PC-9 (cell line): ENCODE measurements around the gene TPX2. TPM values are rescaled to one million over a fixed set of nuclear protein-coding genes. Genes with fewer than 3 reads are reported as not detected.
A peak's percentile ranks its signal among the peaks of the same experiment; 100 is the strongest.

ENCODE experiments used
- Bru-seq: library from RNA; stranded (reverse); fragments of 400-500 nt; gene quantifications from one replicate; lab custom pipeline; 2021; lab: Mats Ljungman, UMichigan
- BruChase-seq, 2 experiments: library from RNA; stranded (reverse); fragments of 400-500 nt; gene quantifications; one replicate each; lab custom pipeline; 2021; lab: Mats Ljungman, UMichigan
- BruUV-seq: library from RNA; stranded (reverse); fragments of 400-500 nt; replicated peaks from 2 replicates; lab custom pipeline; 2021; lab: Mats Ljungman, UMichigan
- CTCF ChIA-PET: fragments of 300-600 bp; sonication (Branson Sonifier 250); formaldehyde crosslinking; loops from one replicate; lab custom pipeline; 2022; ENCODE audit warnings: antibody characterized with exemption; lab: Charles Lee
- POLR2A ChIA-PET: fragments of 300-600 bp; sonication (Branson Sonifier 250); formaldehyde crosslinking; loops from one replicate; lab custom pipeline; 2022; ENCODE audit warnings: antibody characterized with exemption; ENCODE audit not compliant: unreplicated experiment; lab: Charles Lee
- DNase-seq, 2 experiments: peaks; one replicate each; pipeline versions ENCODE4 v3.0.0 to v3.0.0-alpha.2; 2015 to 2022; ENCODE audit warnings: mixed read lengths in 1 of 2
- H2AFZ ChIP-seq: fragments of 200-600 bp; sonication (generic); 2 replicates; pipeline ENCODE4 v1.8.1; 2017; ENCODE audit warnings: antibody characterized with exemption
- H3F3A ChIP-seq: fragments of 200-600 bp; sonication (generic); 2 replicates; pipeline ENCODE4 v1.8.1; 2017; ENCODE audit warnings: antibody characterized with exemption, mild to moderate bottlenecking, low read depth; ENCODE audit not compliant: insufficient read depth
- H3K27ac ChIP-seq: fragments of 200-600 bp; sonication (generic); 2 replicates; pipeline ENCODE4 v1.6.1; 2016; ENCODE audit warnings: mixed run types
- H3K27me3 ChIP-seq: fragments of 200-600 bp; sonication (generic); 2 replicates; pipeline ENCODE4 v1.6.1; 2016; ENCODE audit warnings: low read depth, mixed run types; ENCODE audit not compliant: insufficient read depth
- H3K36me3 ChIP-seq: fragments of 200-600 bp; sonication (generic); 2 replicates; pipeline ENCODE4 v1.6.1; 2016; ENCODE audit warnings: low read depth, mixed run types
- H3K4me1 ChIP-seq: fragments of 200-600 bp; sonication (generic); replicated peaks from 2 replicates; pipeline ENCODE4 v1.6.1; 2016; ENCODE audit warnings: mixed run types; ENCODE audit not compliant: insufficient read depth
- H3K4me2 ChIP-seq: fragments of 200-600 bp; sonication (generic); 2 replicates; pipeline ENCODE4 v1.6.1; 2017; ENCODE audit warnings: mixed run types
- H3K4me3 ChIP-seq: fragments of 200-600 bp; sonication (generic); 2 replicates; pipeline ENCODE4 v1.6.1; 2016; ENCODE audit warnings: mixed run types
- H3K79me2 ChIP-seq: fragments of 200-600 bp; sonication (generic); 2 replicates; pipeline ENCODE4 v1.6.1; 2017; ENCODE audit warnings: low read depth, mixed run types
- H3K9me2 ChIP-seq: fragments of 200-600 bp; sonication (generic); 2 replicates; pipeline ENCODE4 v1.8.1; 2017; ENCODE audit warnings: mild to moderate bottlenecking; ENCODE audit not compliant: insufficient read depth
- H3K9me3 ChIP-seq: fragments of 200-600 bp; sonication (generic); 2 replicates; pipeline ENCODE4 v1.8.1; 2016; ENCODE audit warnings: low read depth; ENCODE audit not compliant: insufficient read depth
- H4K20me1 ChIP-seq: fragments of 200-600 bp; sonication (generic); 2 replicates; pipeline ENCODE4 v1.8.1; 2017; ENCODE audit not compliant: insufficient read depth
- CTCF ChIP-seq: fragments of 200-600 bp; sonication (generic); conservative IDR thresholded peaks from 2 replicates; pipeline ENCODE4 v1.6.1; 2017; ENCODE audit warnings: mixed run types, antibody characterized with exemption, mild to moderate bottlenecking, moderate library complexity
- EZH2 ChIP-seq: fragments of 200-600 bp; sonication (generic); IDR thresholded peaks from 2 replicates; pipeline ENCODE4 v1.8.0; 2017; ENCODE audit warnings: antibody characterized with exemption, low read depth
- intact Hi-C: fragments of 100-400 bp; cut with micrococcal nuclease; formaldehyde crosslinking; loops from one replicate; pipeline ENCODE4 v1.10.0; 2022; ENCODE audit not compliant: unreplicated experiment
- long read RNA-seq: library from polyadenylated mRNA; stranded (forward); transcript quantifications from one replicate; pipeline ENCODE4 v2.0.0, GENCODE V29; 2022
- total RNA-seq: library from RNA; stranded (reverse); gene quantifications from 2 replicates; pipeline ENCODE4 v1.2.3, GENCODE V29; 2021

TPX2 gene
- total RNA-seq (140 and 164 TPM in 2 replicates), Bru-seq, nascent RNA (percentile 96 among the genes with signal in this experiment), BruChase-seq, experiment 1, labeled RNA remaining after a 2-hour chase (percentile 87 among the genes with signal in this experiment), BruChase-seq, experiment 2, labeled RNA remaining after a 6-hour chase (percentile 94 among the genes with signal in this experiment)
- long read RNA-seq, transcript TPX2-201 (18 exons, 3,497 nt): major isoform, 231 of 371 reads
- long read RNA-seq, transcript TPX2-202 (19 exons, 3,605 nt): minor isoform, 5 of 371 reads
- long read RNA-seq, partial matches to known transcripts: 31 of 371 reads
- long read RNA-seq, other reads (novel, unspliced or antisense): 104 of 371 reads

- no peaks in the 10 kb centered on the region; the same call in 1 of the 2 replicates for H4K20me1 ChIP-seq
- peaks cover 49% of the 10 kb centered on the region for H3K79me2 ChIP-seq
- peaks cover 6% of the 10 kb centered on the region; the same call in 1 of the 2 replicates for H3F3A ChIP-seq
- peak within 1 kb of the TSS; percentile 95 for H3K4me2 ChIP-seq
- peak within 1 kb of the TSS; percentile 77 for H3K4me3 ChIP-seq
- H3K9me3 ChIP-seq: no peaks in the 10 kb centered on the region
- H2AFZ ChIP-seq: peak within 1 kb of the TSS; percentile 95
- H3K27ac ChIP-seq: peak within 1 kb of the TSS; percentile 69
- TF ChIP-seq EZH2 (no peak), CTCF (no peak)
- H3K27me3 ChIP-seq: no peaks in the 10 kb centered on the region
- H3K4me1 ChIP-seq: peaks cover 19% of the 10 kb centered on the region
- intact Hi-C loops: no loop called here
- CTCF ChIA-PET: interaction anchor here (0.5 to 2.0 kb wide), 4 partner anchors 12 to 117 kb away, joined by 3 to 9 read pairs (median 4); partner anchors contain the start of gene BCL2L1
- no peaks in the 10 kb centered on the region for H3K9me2 ChIP-seq
- BruUV-seq: no TSS peak
- H3K36me3 ChIP-seq: no peaks in the 10 kb centered on the region
- POLR2A ChIA-PET: interaction anchor here (0.5 to 0.7 kb wide), 6 partner anchors 11 to 205 kb away, joined by 3 to 8 read pairs (median 4); partner anchors contain the start of gene ID1
- DNase-seq: peak; percentile 92 to 95
These were observed at the start of gene TPX2 for GRCh38 chr20:31738729-31739549. Gene TPX2 (plus strand): TSS chr20:31739290. CDS start chr20:31757477, 18,187 bp downstream.

- H2AFZ ChIP-seq: no peak overlapping the region
- peaks cover 96% of the 10 kb centered on the region for H3K79me2 ChIP-seq
- CTCF ChIA-PET: no interaction called here
- no peak overlapping the region for H3K4me3 ChIP-seq
- H3K4me2 ChIP-seq: no peak overlapping the region
- H3K4me1 ChIP-seq: peaks cover 35% of the 10 kb centered on the region
- H3K9me2 ChIP-seq: no peaks in the 10 kb centered on the region
- peaks cover 61% of the 10 kb centered on the region; the same call in 1 of the 2 replicates for H3F3A ChIP-seq
- intact Hi-C loops: no loop called here
- no peaks in the 10 kb centered on the region for H3K27me3 ChIP-seq
- no peaks in the 10 kb centered on the region for H3K9me3 ChIP-seq
- H3K36me3 ChIP-seq: peaks cover 64% of the 10 kb centered on the region
- H3K27ac ChIP-seq: no peak overlapping the region
- no TSS peak for BruUV-seq
- H4K20me1 ChIP-seq: no peaks in the 10 kb centered on the region; the same call in 1 of the 2 replicates
- TF ChIP-seq CTCF: no peak
- TF ChIP-seq EZH2: no peak
- POLR2A ChIA-PET: no interaction called here
- DNase-seq: no peak
These were observed 48.9 kb upstream of the TPX2 start for GRCh38 chr20:31690124-31690666.
